GM12865 (cell line): Measurements from ENCODE around the gene MYO18B.

ENCODE experiments used
- DNase-seq: peaks from one replicate; pipeline ENCODE4 v3.0.0; 2010; ENCODE audit warnings: low read depth
- H3K4me3 ChIP-seq: 2 replicates; pipeline ENCODE4 v1.5.1; 2011; ENCODE audit warnings: mild to moderate bottlenecking, low read depth, low read length, control low read depth
- TF ChIP-seq, protein P1 (sequence below): IDR thresholded peaks from 2 replicates; pipeline ENCODE4 v1.5.1; 2011; ENCODE audit warnings: low read length, control low read depth, low read depth, inconsistent platforms; ENCODE audit not compliant: insufficient read depth; ENCODE audit errors: missing control alignments

Gene MYO18B

GRCh38 chr22:25712661-25713400 is 29.2 kb upstream of the MYO18B start:
- H3K4me3 ChIP-seq = no peak overlapping the region
- TF ChIP-seq, protein P1, sequence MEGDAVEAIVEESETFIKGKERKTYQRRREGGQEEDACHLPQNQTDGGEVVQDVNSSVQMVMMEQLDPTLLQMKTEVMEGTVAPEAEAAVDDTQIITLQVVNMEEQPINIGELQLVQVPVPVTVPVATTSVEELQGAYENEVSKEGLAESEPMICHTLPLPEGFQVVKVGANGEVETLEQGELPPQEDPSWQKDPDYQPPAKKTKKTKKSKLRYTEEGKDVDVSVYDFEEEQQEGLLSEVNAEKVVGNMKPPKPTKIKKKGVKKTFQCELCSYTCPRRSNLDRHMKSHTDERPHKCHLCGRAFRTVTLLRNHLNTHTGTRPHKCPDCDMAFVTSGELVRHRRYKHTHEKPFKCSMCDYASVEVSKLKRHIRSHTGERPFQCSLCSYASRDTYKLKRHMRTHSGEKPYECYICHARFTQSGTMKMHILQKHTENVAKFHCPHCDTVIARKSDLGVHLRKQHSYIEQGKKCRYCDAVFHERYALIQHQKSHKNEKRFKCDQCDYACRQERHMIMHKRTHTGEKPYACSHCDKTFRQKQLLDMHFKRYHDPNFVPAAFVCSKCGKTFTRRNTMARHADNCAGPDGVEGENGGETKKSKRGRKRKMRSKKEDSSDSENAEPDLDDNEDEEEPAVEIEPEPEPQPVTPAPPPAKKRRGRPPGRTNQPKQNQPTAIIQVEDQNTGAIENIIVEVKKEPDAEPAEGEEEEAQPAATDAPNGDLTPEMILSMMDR = no peak
- DNase-seq = no peak

GRCh38 chr22:25714070-25714469 is 27.9 kb upstream of the MYO18B start:
- DNase-seq = no peak
- TF ChIP-seq, protein P1 = no peak
- no peak overlapping the region for H3K4me3 ChIP-seq

DNA sequence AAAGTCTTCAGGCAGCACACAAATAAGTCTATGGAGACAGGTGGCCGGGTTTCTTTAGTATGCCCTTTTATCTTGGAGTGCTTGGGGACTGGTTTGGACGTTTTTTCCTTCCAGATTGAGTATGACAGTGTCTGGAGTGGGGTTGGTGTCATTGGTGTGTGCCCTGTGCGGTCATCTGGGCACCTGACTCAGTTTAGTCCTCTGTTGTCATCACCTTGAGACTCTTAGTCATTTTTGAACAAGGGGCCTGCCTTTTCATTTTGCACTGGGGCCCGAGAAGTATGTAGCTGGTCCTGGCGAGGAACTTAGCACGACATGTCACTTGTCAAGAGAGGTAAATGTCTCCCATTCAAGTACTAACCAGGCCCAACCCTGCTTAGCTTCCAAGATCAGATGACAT is 27.2 kb upstream of the MYO18B start:
- TF ChIP-seq, protein P1 = no peak
- DNase-seq = no peak

DNA sequence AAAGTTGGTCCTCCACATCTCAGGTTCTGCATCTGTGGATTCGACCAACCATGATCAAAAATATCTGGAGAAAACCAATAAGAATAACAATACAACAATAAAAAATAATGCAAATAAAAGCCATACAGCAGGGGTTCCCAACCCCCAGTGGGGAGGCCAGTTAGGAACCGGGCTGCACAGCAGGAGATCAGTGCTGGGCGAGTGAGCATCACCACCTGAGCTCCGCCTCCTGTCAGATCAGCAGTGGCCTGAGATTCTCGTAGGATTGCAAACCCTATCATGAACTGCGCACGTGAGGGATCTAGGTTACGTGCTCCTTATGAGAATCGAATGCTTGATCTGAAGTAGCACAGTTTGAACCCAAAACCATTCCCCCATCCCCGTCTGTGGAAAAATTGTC is 25.4 kb upstream of the MYO18B start:
- DNase-seq = no peak
- TF ChIP-seq, protein P1 = no peak
- H3K4me3 ChIP-seq = no peak overlapping the region

More for the DNA sequence above, 27.2 kb upstream of the MYO18B start:
- no peak overlapping the region for H3K4me3 ChIP-seq

- TF ChIP-seq, protein P1 = no peak
- DNase-seq = no peak
- no peak overlapping the region for H3K4me3 ChIP-seq
Measured at GRCh38 chr22:25718135-25718840, 23.7 kb upstream of the MYO18B start.

GRCh38 chr22:25722223-25722622 is 19.8 kb upstream of the MYO18B start:
- TF ChIP-seq, protein P1 = no peak
- DNase-seq = no peak

DNA sequence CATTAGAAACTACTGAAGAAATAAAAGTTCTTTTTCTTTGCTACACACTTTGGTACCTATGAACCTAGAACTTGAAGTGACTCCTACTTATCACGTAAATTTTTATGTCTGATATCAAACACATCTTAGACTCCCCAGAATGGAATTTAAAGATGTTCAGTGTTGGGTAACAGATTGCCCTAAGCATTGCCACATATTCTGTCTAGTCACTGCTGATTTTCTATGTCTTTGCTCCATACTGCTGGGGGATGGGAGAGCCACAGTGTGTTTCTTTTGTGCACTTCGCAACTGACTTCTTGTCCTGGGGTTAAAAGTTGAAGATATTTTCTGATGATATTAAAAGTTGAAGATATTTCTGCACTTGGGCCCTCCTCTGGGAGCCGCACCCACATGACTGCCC is 19.4 kb upstream of the MYO18B start:
- DNase-seq = no peak
- no peak overlapping the region for H3K4me3 ChIP-seq
- TF ChIP-seq, protein P1 = no peak

More at GRCh38 chr22:25722223-25722622, 19.8 kb upstream of the MYO18B start:
- no peak overlapping the region for H3K4me3 ChIP-seq
